Central memory CD8-positive, alpha-beta T cell (primary cell): ENCODE results near the gene ZBTB7C.

Experiments used
- ATAC-seq: fragments of 150-1000 bp; cut with Tn5 transposase; replicated peaks from 2 replicates; pipeline ENCODE4 v1.10.0; 2022; ENCODE audit warnings: mild to moderate bottlenecking, moderate FRiP score, moderate number of reproducible peaks; ENCODE audit not compliant: poor library complexity, severe bottlenecking; ENCODE audit errors: extremely low read depth
- DNase-seq, 2 donors: peaks; one replicate each; pipeline ENCODE4 v3.0.0; 2021; ENCODE audit warnings: low spot score in 2 of 2
- H3K27ac Mint-ChIP-seq: one replicate; pipeline ENCODE4 v1.8.0; 2022; ENCODE audit warnings: low read depth, mild to moderate bottlenecking, moderate library complexity, mixed read lengths
- H3K27me3 Mint-ChIP-seq: one replicate; pipeline ENCODE4 v1.8.0; 2022; ENCODE audit warnings: mixed read lengths
- H3K36me3 Mint-ChIP-seq: one replicate; pipeline ENCODE4 v1.8.0; 2022; ENCODE audit warnings: mild to moderate bottlenecking, moderate library complexity, mixed read lengths; ENCODE audit not compliant: insufficient read depth
- H3K4me1 Mint-ChIP-seq: one replicate; pipeline ENCODE4 v1.8.0; 2022; ENCODE audit warnings: mixed read lengths
- H3K4me3 Mint-ChIP-seq: one replicate; pipeline ENCODE4 v1.8.0; 2022; ENCODE audit warnings: mild to moderate bottlenecking, moderate library complexity, mixed read lengths
- H3K9me3 Mint-ChIP-seq: one replicate; pipeline ENCODE4 v1.8.0; 2022; ENCODE audit warnings: mixed read lengths

ZBTB7C gene

GRCh38 chr18:48134609-48135008 lies 274.6 kb downstream of the ZBTB7C start:
- Mint-ChIP-seq H3K9me3 (no peaks in the 10 kb centered on the region), H3K4me1 (no peaks in the 10 kb centered on the region)
- DNase-seq, result no peak

GRCh38 chr18:48133671-48134251 lies 275.4 kb downstream of the ZBTB7C start:
- Mint-ChIP-seq H3K27ac (no peak overlapping the region), H3K9me3 (no peaks in the 10 kb centered on the region), H3K27me3 (peaks cover 37% of the 10 kb centered on the region), H3K4me3 (no peak overlapping the region), H3K4me1 (no peaks in the 10 kb centered on the region), H3K36me3 (no peaks in the 10 kb centered on the region)
- ATAC-seq, result no peak
- no peak for DNase-seq

More at GRCh38 chr18:48134609-48135008, 274.6 kb downstream of the ZBTB7C start:
- H3K27me3 Mint-ChIP-seq, result peaks cover 44% of the 10 kb centered on the region
- H3K4me3 Mint-ChIP-seq, result no peak overlapping the region
- no peak for ATAC-seq
- no peaks in the 10 kb centered on the region for H3K36me3 Mint-ChIP-seq
- H3K27ac Mint-ChIP-seq, result no peak overlapping the region

- no peak overlapping the region for H3K4me3 Mint-ChIP-seq
These were observed 276.2 kb downstream of the ZBTB7C start for GRCh38 chr18:48132797-48133655.

GRCh38 chr18:48131042-48131441 lies 278.1 kb downstream of the ZBTB7C start:
- Mint-ChIP-seq H3K4me1 (no peaks in the 10 kb centered on the region), H3K4me3 (no peak overlapping the region), H3K36me3 (no peaks in the 10 kb centered on the region), H3K27ac (no peak overlapping the region), H3K27me3 (peaks cover 36% of the 10 kb centered on the region), H3K9me3 (no peaks in the 10 kb centered on the region)
- ATAC-seq (no peak), DNase-seq (no peak)

More at GRCh38 chr18:48132797-48133655, 276.2 kb downstream of the ZBTB7C start:
- no peak for DNase-seq
- no peak overlapping the region for H3K27ac Mint-ChIP-seq
- H3K9me3 Mint-ChIP-seq, result no peaks in the 10 kb centered on the region
- ATAC-seq, result no peak
- no peaks in the 10 kb centered on the region for H3K4me1 Mint-ChIP-seq
- H3K27me3 Mint-ChIP-seq, result peaks cover 35% of the 10 kb centered on the region
- H3K36me3 Mint-ChIP-seq, result no peaks in the 10 kb centered on the region

GRCh38 chr18:48129621-48130082 lies 279.5 kb downstream of the ZBTB7C start:
- H3K4me3 Mint-ChIP-seq, result no peak overlapping the region
- ATAC-seq, result no peak

GRCh38 chr18:48127606-48128005 lies 281.6 kb downstream of the ZBTB7C start:
- Mint-ChIP-seq H3K4me3 (no peak overlapping the region), H3K27me3 (peaks cover 20% of the 10 kb centered on the region), H3K9me3 (no peaks in the 10 kb centered on the region), H3K36me3 (no peaks in the 10 kb centered on the region), H3K27ac (no peak overlapping the region), H3K4me1 (no peaks in the 10 kb centered on the region)
- ATAC-seq, result no peak
- no peak for DNase-seq

More at GRCh38 chr18:48129621-48130082, 279.5 kb downstream of the ZBTB7C start:
- peaks cover 23% of the 10 kb centered on the region for H3K27me3 Mint-ChIP-seq
- H3K27ac Mint-ChIP-seq, result no peak overlapping the region
- no peaks in the 10 kb centered on the region for H3K9me3 Mint-ChIP-seq
- no peaks in the 10 kb centered on the region for H3K4me1 Mint-ChIP-seq
- DNase-seq, result no peak
- no peaks in the 10 kb centered on the region for H3K36me3 Mint-ChIP-seq

GRCh38 chr18:48126240-48126639 lies 282.9 kb downstream of the ZBTB7C start:
- no peaks in the 10 kb centered on the region for H3K4me1 Mint-ChIP-seq
- no peak overlapping the region for H3K27ac Mint-ChIP-seq
- no peak overlapping the region for H3K4me3 Mint-ChIP-seq
- no peaks in the 10 kb centered on the region for H3K36me3 Mint-ChIP-seq
- H3K27me3 Mint-ChIP-seq, result peaks cover 20% of the 10 kb centered on the region
- no peaks in the 10 kb centered on the region for H3K9me3 Mint-ChIP-seq
- ATAC-seq (no peak), DNase-seq (no peak)

GRCh38 chr18:48125724-48126123 lies 283.5 kb downstream of the ZBTB7C start:
- Mint-ChIP-seq H3K36me3 (no peaks in the 10 kb centered on the region), H3K4me3 (no peak overlapping the region), H3K27ac (no peak overlapping the region), H3K27me3 (peaks cover 20% of the 10 kb centered on the region), H3K4me1 (no peaks in the 10 kb centered on the region), H3K9me3 (no peaks in the 10 kb centered on the region)
- no peak for DNase-seq
- no peak for ATAC-seq

GRCh38 chr18:48124857-48125626 lies 284.1 kb downstream of the ZBTB7C start:
- Mint-ChIP-seq H3K4me1 (no peaks in the 10 kb centered on the region), H3K9me3 (no peaks in the 10 kb centered on the region), H3K4me3 (no peak overlapping the region), H3K27me3 (peaks cover 20% of the 10 kb centered on the region), H3K27ac (no peak overlapping the region), H3K36me3 (no peaks in the 10 kb centered on the region)
- ATAC-seq (no peak), DNase-seq (no peak)

- no peaks in the 10 kb centered on the region for H3K9me3 Mint-ChIP-seq
- DNase-seq (no peak), ATAC-seq (no peak)
- H3K4me1 Mint-ChIP-seq, result no peaks in the 10 kb centered on the region
- H3K27ac Mint-ChIP-seq, result no peak overlapping the region
- no peaks in the 10 kb centered on the region for H3K36me3 Mint-ChIP-seq
- peaks cover 20% of the 10 kb centered on the region for H3K27me3 Mint-ChIP-seq
- no peak overlapping the region for H3K4me3 Mint-ChIP-seq
These were observed 285.2 kb downstream of the ZBTB7C start for GRCh38 chr18:48123941-48124340.

- Mint-ChIP-seq H3K4me1 (no peaks in the 10 kb centered on the region), H3K27ac (no peak overlapping the region), H3K4me3 (no peak overlapping the region), H3K27me3 (peaks cover 18% of the 10 kb centered on the region), H3K36me3 (no peaks in the 10 kb centered on the region), H3K9me3 (no peaks in the 10 kb centered on the region)
- ATAC-seq (no peak), DNase-seq (no peak)
These were observed 285.9 kb downstream of the ZBTB7C start for GRCh38 chr18:48123324-48123723.

- no peak for ATAC-seq
These were observed 286.4 kb downstream of the ZBTB7C start for GRCh38 chr18:48122816-48123215.

More at GRCh38 chr18:48122816-48123215, 286.4 kb downstream of the ZBTB7C start:
- H3K4me1 Mint-ChIP-seq, result no peaks in the 10 kb centered on the region
- H3K27me3 Mint-ChIP-seq, result peaks cover 13% of the 10 kb centered on the region
- H3K9me3 Mint-ChIP-seq, result no peaks in the 10 kb centered on the region
- H3K27ac Mint-ChIP-seq, result no peak overlapping the region
- no peak overlapping the region for H3K4me3 Mint-ChIP-seq
- H3K36me3 Mint-ChIP-seq, result no peaks in the 10 kb centered on the region
- no peak for DNase-seq
